Natural killer cell treated with Interleukin-12 subunit alpha and Interleukin-12 subunit beta and Interleukin-15 and Interleukin-18, amount 100 ng/mL, for 72 hours (primary cell): ENCODE data around the gene TBC1D2B. TPM values are rescaled to one million over a fixed set of nuclear protein-coding genes. Genes with fewer than 3 reads are reported as not detected.
"Not testable (repeated sequence)": the region's sequence is repeated elsewhere in the genome, so short reads cannot be mapped to it uniquely, and the experiment has no call there.

Experiments used
- ATAC-seq, 2 donors: fragments of 150-1000 bp; cut with Tn5 transposase in 1 of 2; sonication (Bioruptor Pico), chemical (Tn5 transposase) in 1 of 2; 2 replicates each; pipeline ENCODE4 v1.10.0; 2021
- DNase-seq: peaks from one replicate; pipeline ENCODE4 v3.0.0; 2022; ENCODE audit warnings: low spot score
- H3K27ac Mint-ChIP-seq, 2 donors: 1 replicate in 1 of 2; 2 replicates in 1 of 2; pipeline ENCODE4 v1.8.0; 2022; ENCODE audit warnings: mixed read lengths in 2 of 2, mild to moderate bottlenecking in 1 of 2, moderate library complexity in 1 of 2
- H3K27me3 Mint-ChIP-seq, 2 donors: 1 replicate in 1 of 2; 2 replicates in 1 of 2; pipeline ENCODE4 v1.8.0; 2022; ENCODE audit warnings: mixed read lengths in 2 of 2
- H3K36me3 Mint-ChIP-seq: one replicate; pipeline ENCODE4 v1.8.0; 2022; ENCODE audit warnings: mixed read lengths
- H3K4me1 Mint-ChIP-seq, 2 donors: 1 replicate in 1 of 2; 2 replicates in 1 of 2; pipeline ENCODE4 v1.8.0; 2022; ENCODE audit warnings: low read depth in 2 of 2, mixed read lengths in 2 of 2, mild to moderate bottlenecking in 1 of 2
- H3K4me3 Mint-ChIP-seq: one replicate; pipeline ENCODE4 v1.8.0; 2022; ENCODE audit warnings: mixed read lengths
- H3K9me3 Mint-ChIP-seq: 2 replicates; pipeline ENCODE4 v1.8.0; 2022; ENCODE audit warnings: mixed read lengths
- total RNA-seq, 2 donors: library from RNA; stranded (reverse); gene quantifications; one replicate each; pipeline ENCODE4 v1.2.3, GENCODE V29; 2022

The TBC1D2B gene
- total RNA-seq, 2 donors from 2014 or later: 54.1 to 97.0 TPM

DNA sequence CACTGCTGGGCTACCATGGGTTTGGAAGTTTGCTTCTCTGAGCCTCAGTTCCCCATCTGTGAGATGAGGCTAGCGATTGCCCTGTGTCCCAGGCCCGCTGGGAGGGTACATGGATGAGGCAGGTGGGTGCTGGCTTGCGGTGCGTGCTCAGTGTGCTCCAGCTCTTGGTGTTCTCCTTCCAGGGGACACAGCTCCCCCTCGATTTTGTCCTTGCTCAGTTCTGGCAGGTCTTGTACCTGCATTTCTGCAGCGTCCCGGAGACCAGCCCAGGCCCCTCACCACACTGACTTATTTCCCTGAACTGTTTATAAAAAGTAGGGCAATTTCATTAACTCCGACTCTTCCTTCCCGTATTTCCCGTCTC, 95.4 kb downstream of the TBC1D2B start:
- Mint-ChIP-seq H3K27me3 (peaks cover 0 to 6% of the 10 kb centered on the region in 2 donors), H3K4me3 (no peak overlapping the region), H3K4me1 (no peaks in the 10 kb centered on the region), H3K9me3 (no peaks in the 10 kb centered on the region), H3K36me3 (no peaks in the 10 kb centered on the region), H3K27ac (no peak overlapping the region)
- no peak for ATAC-seq
- DNase-seq: no peak

GRCh38 chr15:77981281-77982126, 96.0 kb downstream of the TBC1D2B start:
- Mint-ChIP-seq H3K4me3 (no peak overlapping the region), H3K27me3 (peaks cover 0 to 6% of the 10 kb centered on the region in 2 donors), H3K9me3 (no peaks in the 10 kb centered on the region), H3K27ac (no peak overlapping the region), H3K4me1 (no peaks in the 10 kb centered on the region), H3K36me3 (no peaks in the 10 kb centered on the region)
- ATAC-seq (no peak), DNase-seq (no peak)

GRCh38 chr15:77980674-77981073, 96.8 kb downstream of the TBC1D2B start:
- not testable (repeated sequence) for H3K4me3 Mint-ChIP-seq, H3K9me3 Mint-ChIP-seq, H3K27me3 Mint-ChIP-seq, H3K4me1 Mint-ChIP-seq, H3K36me3 Mint-ChIP-seq, H3K27ac Mint-ChIP-seq, DNase-seq, ATAC-seq

- DNase-seq (no peak), ATAC-seq (no peak)
- no peaks in the 10 kb centered on the region for H3K4me1 Mint-ChIP-seq
- no peaks in the 10 kb centered on the region for H3K9me3 Mint-ChIP-seq
- no peak overlapping the region for H3K4me3 Mint-ChIP-seq
- no peaks in the 10 kb centered on the region for H3K36me3 Mint-ChIP-seq
- peaks cover 0 to 6% of the 10 kb centered on the region in 2 donors for H3K27me3 Mint-ChIP-seq
- no peak overlapping the region for H3K27ac Mint-ChIP-seq
Measured at GRCh38 chr15:77980098-77980497, 97.4 kb downstream of the TBC1D2B start.

DNA sequence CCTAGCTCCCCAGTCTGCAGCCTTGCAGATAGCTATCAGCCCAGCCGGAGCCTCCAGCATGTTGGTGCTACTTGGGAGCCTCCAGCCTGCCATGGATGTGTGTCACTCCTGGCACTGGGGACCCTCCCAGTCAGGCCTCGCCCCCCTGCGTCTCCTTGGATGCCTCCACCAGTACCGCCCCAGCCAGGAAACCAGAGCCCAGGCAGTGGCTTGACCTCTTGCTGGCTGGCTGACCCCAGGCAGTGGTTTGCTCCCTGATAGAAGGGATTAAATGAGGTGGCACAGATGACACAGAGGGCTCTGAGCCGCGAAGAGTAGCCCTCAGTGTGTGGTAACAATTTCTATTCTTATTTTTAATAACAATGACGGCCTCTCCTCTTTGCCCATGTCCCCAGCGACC, 98.4 kb downstream of the TBC1D2B start:
- H3K27me3 Mint-ChIP-seq, DNase-seq, H3K9me3 Mint-ChIP-seq, ATAC-seq, H3K27ac Mint-ChIP-seq, H3K36me3 Mint-ChIP-seq, H3K4me3 Mint-ChIP-seq, H3K4me1 Mint-ChIP-seq: not testable (repeated sequence)

GRCh38 chr15:77978759-77979145, 98.8 kb downstream of the TBC1D2B start:
- H3K27ac Mint-ChIP-seq, ATAC-seq, H3K9me3 Mint-ChIP-seq, DNase-seq, H3K4me1 Mint-ChIP-seq, H3K4me3 Mint-ChIP-seq, H3K27me3 Mint-ChIP-seq, H3K36me3 Mint-ChIP-seq: not testable (repeated sequence)

- DNase-seq, H3K27ac Mint-ChIP-seq, ATAC-seq, H3K27me3 Mint-ChIP-seq, H3K36me3 Mint-ChIP-seq, H3K4me1 Mint-ChIP-seq, H3K9me3 Mint-ChIP-seq, H3K4me3 Mint-ChIP-seq: not testable (repeated sequence)
Measured at GRCh38 chr15:77977903-77978758, 99.4 kb downstream of the TBC1D2B start.

GRCh38 chr15:77976760-77977525, 100.6 kb downstream of the TBC1D2B start:
- H3K36me3 Mint-ChIP-seq, ATAC-seq, H3K9me3 Mint-ChIP-seq, DNase-seq, H3K4me3 Mint-ChIP-seq, H3K27me3 Mint-ChIP-seq, H3K4me1 Mint-ChIP-seq, H3K27ac Mint-ChIP-seq: not testable (repeated sequence)

GRCh38 chr15:77976095-77976450, 101.4 kb downstream of the TBC1D2B start:
- H3K36me3 Mint-ChIP-seq, ATAC-seq, DNase-seq, H3K27ac Mint-ChIP-seq, H3K4me3 Mint-ChIP-seq, H3K27me3 Mint-ChIP-seq, H3K9me3 Mint-ChIP-seq, H3K4me1 Mint-ChIP-seq: not testable (repeated sequence)

DNA sequence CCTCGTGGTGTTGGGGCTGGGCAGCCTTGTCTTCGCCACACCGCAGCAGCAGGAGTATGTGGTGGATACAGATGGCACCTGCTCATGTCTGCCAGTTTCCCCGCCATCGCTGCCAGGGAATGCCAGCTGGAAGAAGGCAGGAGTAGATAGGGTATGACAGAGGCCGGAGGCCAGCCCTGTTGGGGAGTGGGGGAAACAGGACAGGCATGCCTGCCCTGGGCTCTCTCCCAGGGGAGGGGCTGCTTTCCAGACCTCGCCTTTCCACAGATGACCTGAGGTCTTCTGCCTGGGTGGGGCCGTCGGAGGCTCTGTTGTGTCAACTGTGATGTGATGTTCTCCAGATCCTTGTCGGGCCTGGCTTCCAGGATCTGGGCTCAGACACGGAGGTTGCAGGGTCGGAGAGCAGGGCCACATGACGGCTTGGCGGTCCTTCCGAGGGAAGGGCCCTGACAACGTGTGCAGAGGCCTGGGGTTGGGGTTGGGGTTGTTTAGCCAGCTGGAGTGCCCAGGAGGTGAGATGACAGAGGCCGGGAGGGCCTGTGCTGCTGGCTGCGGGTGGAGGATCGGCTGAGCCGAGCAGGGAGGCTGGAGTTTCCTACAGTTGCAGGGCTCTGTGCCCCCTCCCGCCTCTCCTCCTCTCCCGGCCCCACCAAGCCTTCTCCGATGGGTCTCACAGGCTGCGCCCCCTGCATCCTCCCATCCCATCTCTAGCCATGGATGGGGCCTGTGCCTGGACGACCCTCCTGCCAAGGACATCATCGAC, 102.0 kb downstream of the TBC1D2B start:
- DNase-seq: no peak
- ATAC-seq: no peak
- H3K4me1 Mint-ChIP-seq: no peaks in the 10 kb centered on the region
- H3K27me3 Mint-ChIP-seq: peaks cover 0 to 3% of the 10 kb centered on the region in 2 donors
- no peak overlapping the region for H3K27ac Mint-ChIP-seq
- no peaks in the 10 kb centered on the region for H3K9me3 Mint-ChIP-seq
- no peak overlapping the region for H3K4me3 Mint-ChIP-seq
- no peaks in the 10 kb centered on the region for H3K36me3 Mint-ChIP-seq

- Mint-ChIP-seq H3K27me3 (peaks cover 0 to 3% of the 10 kb centered on the region in 2 donors), H3K4me1 (no peaks in the 10 kb centered on the region), H3K9me3 (no peaks in the 10 kb centered on the region), H3K27ac (no peak overlapping the region), H3K36me3 (no peaks in the 10 kb centered on the region), H3K4me3 (no peak overlapping the region)
- DNase-seq (no peak), ATAC-seq (no peak)
Measured at GRCh38 chr15:77974416-77975331, 102.8 kb downstream of the TBC1D2B start.

DNA sequence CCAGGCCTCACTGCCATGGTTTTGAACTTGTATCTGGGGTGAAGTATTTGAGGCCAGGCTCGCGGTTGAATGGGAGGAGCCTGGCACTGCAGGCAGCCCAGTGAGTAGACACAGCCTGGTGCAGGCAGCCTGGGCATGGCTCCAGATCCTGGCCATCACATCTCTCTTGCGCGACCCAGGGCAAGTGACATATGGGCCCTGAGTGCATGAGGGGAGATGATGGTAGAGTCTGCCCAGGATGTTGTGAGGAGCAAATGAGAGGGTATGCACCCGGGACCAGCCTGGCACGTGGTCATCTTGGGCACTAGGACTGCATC, 103.5 kb downstream of the TBC1D2B start:
- no peak overlapping the region for H3K27ac Mint-ChIP-seq
- H3K36me3 Mint-ChIP-seq: no peaks in the 10 kb centered on the region
- H3K4me1 Mint-ChIP-seq: no peaks in the 10 kb centered on the region
- peaks cover 0 to 5% of the 10 kb centered on the region in 2 donors for H3K27me3 Mint-ChIP-seq
- DNase-seq (no peak), ATAC-seq (no peak)
- no peak overlapping the region for H3K4me3 Mint-ChIP-seq
- no peaks in the 10 kb centered on the region for H3K9me3 Mint-ChIP-seq
